Cardiac atrium fibroblast (primary cell): ENCODE results near the gene MMP13. TPM values are rescaled to one million over a fixed set of nuclear protein-coding genes. Genes with fewer than 3 reads are reported as not detected.

ENCODE experiments used
- total RNA-seq: library from RNA; depleted of rRNA; stranded (reverse); fragments of >200 nt; gene quantifications from 2 replicates; pipeline ENCODE4 v1.2.3, GENCODE V29; 2015

The MMP13 gene
- not detected in 2 replicates for total RNA-seq

DNA sequence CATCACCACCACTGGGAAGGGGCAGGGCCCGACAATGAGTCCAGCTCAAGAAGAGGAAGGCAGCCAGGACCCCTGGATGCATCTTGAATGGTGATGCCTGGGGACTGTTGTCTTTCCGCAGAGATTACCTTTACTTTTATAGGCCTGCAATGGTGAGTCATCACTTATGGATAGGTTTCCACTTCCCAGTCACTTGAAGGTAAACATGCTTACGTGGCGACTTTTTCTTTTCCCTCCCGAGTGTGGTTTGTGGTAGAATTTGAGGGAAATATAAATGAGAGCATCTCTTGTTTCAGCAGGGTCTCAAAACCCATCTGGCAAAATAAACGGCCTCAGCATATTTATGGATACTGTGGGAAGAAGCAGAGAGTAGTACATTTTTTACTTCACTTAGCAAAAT is at the start of gene MMP13:
Gene MMP13, minus strand, starts transcription at position 109 of the 400 bp plus-strand sequence. Its CDS starts 27 bp downstream, at position 82.

Other genes with a start within 250 kb of the MMP13 start
- not detected in 2 replicates for gene MMP27, start 250.0 kb downstream of the MMP13 start, total RNA-seq
- not detected in 2 replicates for gene MMP8, start 230.8 kb downstream of the MMP13 start, total RNA-seq
- 0.16 TPM in 1 of 2 replicates, not detected in the other for gene MMP10, start 175.1 kb downstream of the MMP13 start, total RNA-seq
- gene MMP1, start 157.6 kb downstream of the MMP13 start, total RNA-seq, result 1.1 and 1.5 TPM in 2 replicates
- gene MMP3, start 112.1 kb downstream of the MMP13 start, total RNA-seq, result not detected in 2 replicates
- not detected in 2 replicates for gene MMP12, start 80.8 kb downstream of the MMP13 start, total RNA-seq
- gene DCUN1D5, start 136.4 kb upstream of the MMP13 start, total RNA-seq, result 58.7 and 97.4 TPM in 2 replicates
- 12.5 and 13.4 TPM in 2 replicates for gene DYNC2H1, start 153.7 kb upstream of the MMP13 start, total RNA-seq